ENCODE measurements around the gene CBLB. TPM values are rescaled to one million over a fixed set of nuclear protein-coding genes. Genes with fewer than 3 reads are reported as not detected.
A peak's percentile ranks its signal among the peaks of the same experiment; 100 is the strongest.

Gene CBLB
- total RNA-seq, 4 donors from 2014 or later, result 154 to 177 (median 169) TPM

GRCh38 chr3:105827959-105828358 lies 40.9 kb downstream of the CBLB start:
- Histone ChIP-seq H3K27me3 (no peaks in the 10 kb centered on the region), H3K9me3 (no peaks in the 10 kb centered on the region), H3K36me3 (peaks cover 0 to 13% (median 0%) of the 10 kb centered on the region in 3 donors), H3K4me1 (peaks cover 0 to 29% (median 11%) of the 10 kb centered on the region in 4 donors), H3K27ac (peak overlapping the region in 1 of 4 donors; percentile 35), H3K4me3 (no peak overlapping the region)
- no peak for DNase-seq (ENCODE audit: low spot score in 2 of 2)
- WGBS, 2 donors, result 91 to 92% methylated on average over 2 of the region's 2 CpGs
- TF ChIP-seq EP300 (IDR thresholded peaks at IDR 0.05), result peak in 1 of 2 donors; percentile 58
- TF ChIP-seq CTCF (IDR thresholded peaks at IDR 0.05), result peak in 1 of 5 experiments; percentile 29
- no peak for TF ChIP-seq POLR2A (IDR thresholded peaks at IDR 0.05)

DNA sequence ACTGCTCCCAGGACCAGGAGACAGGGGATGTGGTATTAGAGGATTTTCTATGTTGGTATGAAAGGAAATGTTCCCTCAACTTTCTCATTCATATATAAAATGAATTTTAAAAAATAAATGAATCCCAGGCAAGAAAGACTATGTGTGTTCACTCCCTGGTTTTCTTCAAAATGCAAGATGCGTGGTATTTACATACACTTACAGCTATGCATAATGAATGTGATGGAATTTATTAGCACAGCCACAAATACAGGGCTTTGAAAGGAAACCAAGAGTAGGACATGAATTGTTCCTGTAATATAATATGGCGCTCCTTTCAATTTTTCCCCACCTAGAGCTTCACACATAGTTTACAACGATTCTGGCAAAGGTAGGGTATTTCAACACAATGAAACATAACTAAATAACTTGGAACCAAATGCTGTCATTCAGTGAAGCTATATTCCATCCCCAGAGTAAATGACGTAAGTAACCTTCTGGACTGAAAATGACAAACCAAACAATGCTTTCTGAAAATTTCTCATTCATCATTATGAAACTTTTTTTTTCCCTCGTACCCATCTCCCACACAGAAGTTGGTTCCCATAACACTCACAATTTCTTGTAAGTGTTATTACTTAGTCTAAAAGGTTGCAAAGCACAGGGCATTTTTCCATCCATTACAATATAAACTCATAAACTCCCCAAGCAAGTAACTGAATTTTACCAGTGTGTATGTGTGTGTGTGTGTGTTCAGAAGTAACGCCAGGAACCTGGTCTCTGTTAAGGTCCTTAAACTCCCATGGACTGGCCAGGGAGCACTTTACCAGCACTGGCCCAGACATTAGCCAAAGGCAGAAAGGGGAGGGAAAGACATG lies 41.8 kb downstream of the CBLB start:
- no peak for DNase-seq (ENCODE audit: low spot score in 2 of 2)
- H3K4me1 ChIP-seq, result peaks cover 0 to 34% (median 12%) of the 10 kb centered on the region in 4 donors
- H3K27ac ChIP-seq, result peak overlapping the region in 1 of 4 donors; percentile 35
- no peaks in the 10 kb centered on the region for H3K9me3 ChIP-seq
- H3K36me3 ChIP-seq, result peaks cover 0 to 16% (median 0%) of the 10 kb centered on the region in 3 donors
- no peaks in the 10 kb centered on the region for H3K27me3 ChIP-seq
- no peak for TF ChIP-seq POLR2A (IDR thresholded peaks at IDR 0.05)
- no peak for TF ChIP-seq CTCF (IDR thresholded peaks at IDR 0.05)
- no peak for TF ChIP-seq EP300 (IDR thresholded peaks at IDR 0.05)
- H3K4me3 ChIP-seq, result no peak overlapping the region
- 78 to 81% methylated on average over 6 of the region's 6 CpGs for WGBS, 2 donors

- TF ChIP-seq EP300 (IDR thresholded peaks at IDR 0.05), result no peak
- TF ChIP-seq CTCF (IDR thresholded peaks at IDR 0.05), result no peak
- no peak for TF ChIP-seq POLR2A (IDR thresholded peaks at IDR 0.05)
- DNase-seq (ENCODE audit: low spot score in 2 of 2), result no peak
- Histone ChIP-seq H3K4me1 (peaks cover 0 to 45% (median 15%) of the 10 kb centered on the region in 4 donors), H3K27me3 (no peaks in the 10 kb centered on the region), H3K4me3 (no peak overlapping the region), H3K27ac (peak overlapping the region in 3 of 4 donors; percentile 32 to 68 (median 65)), H3K9me3 (no peaks in the 10 kb centered on the region), H3K36me3 (peaks cover 0 to 25% (median 0%) of the 10 kb centered on the region in 3 donors)
- WGBS, 2 donors, result 93 to 97% methylated on average over 2 of the region's 2 CpGs
These were observed 44.7 kb downstream of the CBLB start for GRCh38 chr3:105824129-105824528.

DNA sequence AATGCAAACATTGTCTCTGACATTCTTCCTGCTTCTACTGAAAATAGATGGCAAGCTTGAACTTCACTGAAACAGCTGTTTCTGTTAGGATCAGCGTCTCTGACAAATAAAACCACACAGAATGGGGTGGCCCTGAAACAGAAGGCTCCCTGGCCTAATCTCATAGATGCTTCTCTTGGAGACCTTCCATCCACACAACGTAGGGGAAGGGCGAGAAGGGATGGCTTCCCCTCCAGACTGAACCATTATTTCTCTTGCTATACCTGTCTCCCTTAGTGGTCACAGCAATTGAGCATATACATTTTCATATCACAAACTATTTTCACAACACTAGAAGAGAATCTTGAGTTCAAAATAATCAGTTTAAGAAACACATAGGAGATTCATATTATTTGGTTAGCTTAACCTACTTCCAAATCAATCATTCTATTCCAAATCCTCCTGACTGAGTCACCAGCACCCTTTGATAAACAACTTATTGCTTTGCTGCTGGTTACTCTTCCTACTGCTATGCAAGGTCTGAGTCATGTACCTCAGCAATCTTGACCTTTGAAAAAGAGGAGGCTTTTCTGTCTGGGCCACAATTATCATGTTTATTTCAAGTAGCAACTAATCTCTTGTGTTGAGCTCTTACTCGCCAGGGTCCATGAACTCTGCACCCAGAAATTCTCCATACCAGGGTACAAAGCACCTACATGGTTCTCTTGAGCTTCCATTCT lies 45.5 kb downstream of the CBLB start:
- H3K4me3 ChIP-seq, result no peak overlapping the region
- peaks cover 0 to 38% (median 15%) of the 10 kb centered on the region in 4 donors for H3K4me1 ChIP-seq
- no peaks in the 10 kb centered on the region for H3K9me3 ChIP-seq
- peaks cover 0 to 25% (median 0%) of the 10 kb centered on the region in 3 donors for H3K36me3 ChIP-seq
- TF ChIP-seq EP300 (IDR thresholded peaks at IDR 0.05), result peak in 1 of 2 donors; percentile 27
- TF ChIP-seq POLR2A (IDR thresholded peaks at IDR 0.05), result no peak
- DNase-seq (ENCODE audit: low spot score in 2 of 2), result no peak
- no peaks in the 10 kb centered on the region for H3K27me3 ChIP-seq
- WGBS, 2 donors, result 87% methylated on average over 4 of the region's 4 CpGs
- H3K27ac ChIP-seq, result peak overlapping the region in 3 of 4 donors; percentile 54 to 68 (median 65)

DNA sequence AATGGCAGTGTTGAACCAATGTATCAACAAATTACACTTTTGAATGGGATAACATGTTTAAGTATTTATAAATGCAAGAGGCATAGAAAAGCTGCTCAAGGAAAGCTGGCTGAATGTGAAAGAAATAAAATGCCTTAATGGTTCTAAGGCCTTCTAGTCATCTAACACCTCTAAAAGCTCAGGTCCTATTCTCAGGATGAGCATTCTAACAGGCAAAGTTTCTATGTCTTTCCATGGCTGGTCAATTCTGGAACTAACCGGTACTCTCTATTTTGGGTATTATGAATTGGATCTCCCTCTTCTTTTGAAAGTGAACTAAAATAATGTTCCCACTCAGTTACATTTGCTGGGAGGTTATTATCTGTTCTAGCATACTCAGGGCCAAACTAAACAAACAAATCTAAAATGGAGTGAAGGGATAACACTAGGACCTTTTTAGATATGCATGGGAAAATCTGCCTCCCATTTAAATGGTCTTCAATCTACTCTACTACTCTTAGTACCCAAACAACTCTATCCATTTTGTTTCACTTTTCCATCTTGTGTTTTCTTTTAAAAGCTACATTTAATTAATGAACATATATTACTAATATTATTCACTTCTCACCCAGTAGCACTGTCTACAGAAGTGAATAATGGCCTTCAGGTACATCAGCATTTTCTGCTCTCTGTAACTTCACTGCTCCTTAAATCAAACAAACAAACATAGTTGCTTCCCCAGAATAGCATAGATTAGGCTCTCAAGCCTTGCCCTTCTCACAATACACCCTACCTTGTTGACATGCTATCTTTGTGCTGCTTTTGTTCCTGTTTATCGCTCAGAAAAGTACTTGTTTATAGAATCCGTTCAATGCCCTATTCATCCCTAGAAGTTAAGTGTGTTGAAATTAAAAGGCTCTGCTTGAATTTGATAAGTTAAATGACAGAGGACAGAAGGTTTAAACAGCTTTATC lies 46.4 kb downstream of the CBLB start:
- 79 to 80% methylated on average over 3 of the region's 3 CpGs for WGBS, 2 donors
- H3K4me1 ChIP-seq, result peaks cover 0 to 30% (median 13%) of the 10 kb centered on the region in 4 donors
- no peak for DNase-seq (ENCODE audit: low spot score in 2 of 2)
- no peak overlapping the region for H3K4me3 ChIP-seq
- peak overlapping the region in 3 of 4 donors; percentile 54 to 68 (median 65) for H3K27ac ChIP-seq
- H3K9me3 ChIP-seq, result no peaks in the 10 kb centered on the region
- no peaks in the 10 kb centered on the region for H3K27me3 ChIP-seq
- no peak for TF ChIP-seq CTCF (IDR thresholded peaks at IDR 0.05)
- H3K36me3 ChIP-seq, result peaks cover 0 to 25% (median 0%) of the 10 kb centered on the region in 3 donors

All from tibial nerve (tissue), 4 donors.